HepG2 (cell line): ENCODE measurements around the gene DPEP3. TPM values are rescaled to one million over a fixed set of nuclear protein-coding genes. Genes with fewer than 3 reads are reported as not detected.

Experiments used
- ATAC-seq: fragments of 200-7000 bp; cut with Tn5 transposase; 3 replicates; pipeline ENCODE4 v1.9.1; 2020; ENCODE audit warnings: mild to moderate bottlenecking, moderate library complexity
- BruUV-seq: library from RNA; stranded (reverse); fragments of 400-500 nt; replicated peaks from 2 replicates; lab custom pipeline; 2021; lab: Mats Ljungman, UMichigan
- CTCF ChIA-PET: fragments of 300-600 bp; formaldehyde crosslinking; extraction: SDS; loops from one replicate; lab custom pipeline; 2021; ENCODE audit warnings: low total read pairs, inconsistent platforms, low intra/inter-chr PET ratio; lab: Yijun Ruan, JAX
- POLR2A ChIA-PET: fragments of 350-600 bp; sonication (Branson Sonifier 250); formaldehyde crosslinking; loops from one replicate; lab custom pipeline; 2020; ENCODE audit warnings: antibody characterized with exemption, inconsistent platforms; lab: Yijun Ruan, JAX
- DNase-seq: peaks from one replicate; pipeline ENCODE4 v3.0.0-alpha.2; 2015; ENCODE audit warnings: low spot score
- FAIRE-seq: peaks from 3 replicates; lab custom pipeline; 2011; peaks lifted over from hg19 to GRCh38; lab: Jason Lieb, UNC
- H2AFZ ChIP-seq: one replicate; pipeline ENCODE4 v1.6.1; 2011; ENCODE audit warnings: low read length, inconsistent platforms
- H3K27ac ChIP-seq: fragments of 300-600 bp; 3 replicates; pipeline ENCODE4 v1.8.0; 2011; ENCODE audit warnings: mixed run types, mild to moderate bottlenecking, mixed read lengths, low read length, inconsistent platforms; ENCODE audit not compliant: insufficient read depth; ENCODE audit errors: extremely low read length
- H3K27me3 ChIP-seq, 2 experiments: fragments of 200-600 bp in 1 of 2; 2 replicates in 1 of 2; 3 replicates in 1 of 2; pipeline versions ENCODE4 v1.6.0 to v1.8.0; 2011; ENCODE audit warnings: low read length in 2 of 2, mild to moderate bottlenecking in 2 of 2, moderate library complexity in 2 of 2, inconsistent platforms in 1 of 2; ENCODE audit not compliant: insufficient read depth in 2 of 2, control insufficient read depth in 1 of 2
- H3K36me3 ChIP-seq, 2 experiments: fragments of 200-600 bp in 1 of 2; replicated peaks in 1 of 2; 2 replicates in 1 of 2; 3 replicates in 1 of 2; pipeline versions ENCODE4 v1.5.1 to v1.8.0; 2011; ENCODE audit warnings: low read length in 2 of 2, inconsistent platforms in 1 of 2; ENCODE audit not compliant: insufficient read depth in 2 of 2, control insufficient read depth in 1 of 2
- H3K4me1 ChIP-seq: 2 replicates; pipeline ENCODE4 v1.5.1; 2012; ENCODE audit warnings: low read length, inconsistent platforms; ENCODE audit not compliant: insufficient read depth
- H3K4me2 ChIP-seq: 2 replicates; pipeline ENCODE4 v1.6.0; 2011; ENCODE audit warnings: low read depth, low read length, inconsistent platforms
- H3K4me3 ChIP-seq, 3 experiments: fragments of 200-600 bp in 1 of 3; sonication (generic), shearing (Covaris generic) in 1 of 3; replicated peaks in 1 of 3; 2 replicates each; pipeline ENCODE4 v1.5.1; 2011 to 2016; ENCODE audit warnings: low read length in 3 of 3, inconsistent platforms in 2 of 3, low read depth in 2 of 3, mild to moderate bottlenecking in 2 of 3, control low read depth in 1 of 3, mixed read lengths in 1 of 3; ENCODE audit not compliant: insufficient read depth in 1 of 3
- H3K79me2 ChIP-seq: one replicate; pipeline ENCODE4 v1.6.1; 2011; ENCODE audit warnings: low read length, inconsistent platforms; ENCODE audit not compliant: insufficient read depth
- H3K9ac ChIP-seq: 2 replicates; pipeline ENCODE4 v1.6.0; 2011; ENCODE audit warnings: mild to moderate bottlenecking, low read depth, low read length, inconsistent platforms; ENCODE audit not compliant: insufficient read depth
- H3K9me3 ChIP-seq: 2 replicates; pipeline ENCODE4 v1.5.1; 2012; ENCODE audit warnings: mild to moderate bottlenecking, low read length
- H4K20me1 ChIP-seq: 2 replicates; pipeline ENCODE4 v1.6.0; 2011; ENCODE audit warnings: inconsistent platforms, mild to moderate bottlenecking, low read length, moderate library complexity; ENCODE audit not compliant: insufficient read depth
- ARID2 ChIP-seq: sonication (generic); formaldehyde crosslinking; IDR thresholded peaks from 2 replicates; pipeline ENCODE4 v1.8.1; 2022; ENCODE audit warnings: mild to moderate bottlenecking, missing genetic modification reagents, borderline replicate concordance
- CEBPG ChIP-seq: IDR thresholded peaks from 2 replicates; pipeline ENCODE4 v1.6.1; 2016
- MAZ ChIP-seq, 2 experiments: sonication (generic) in 1 of 2; formaldehyde crosslinking in 1 of 2; IDR thresholded peaks; 2 replicates each; pipeline versions ENCODE4 v1.5.0 to v1.6.1; 2012 to 2020; ENCODE audit warnings: low read depth in 2 of 2, mild to moderate bottlenecking in 2 of 2, borderline replicate concordance in 1 of 2, improper control_type of control experiment in 1 of 2, low read length in 1 of 2, missing genetic modification reagents in 1 of 2, moderate library complexity in 1 of 2
- TBX2 ChIP-seq: sonication (generic); formaldehyde crosslinking; IDR thresholded peaks from 2 replicates; pipeline ENCODE4 v1.5.0; 2020; ENCODE audit warnings: missing genetic modification reagents, mild to moderate bottlenecking, borderline replicate concordance
- TOPORS ChIP-seq: sonication (generic); formaldehyde crosslinking; IDR thresholded peaks from 2 replicates; pipeline ENCODE4 v1.8.0; 2023; ENCODE audit warnings: mild to moderate bottlenecking, missing genetic modification reagents
- ZBTB38 ChIP-seq: sonication (generic); formaldehyde crosslinking; IDR thresholded peaks from 2 replicates; pipeline ENCODE4 v1.5.1; 2020; ENCODE audit warnings: mild to moderate bottlenecking, missing genetic modification reagents
- ZBTB7A ChIP-seq: sonication (generic); formaldehyde crosslinking; IDR thresholded peaks from 2 replicates; pipeline ENCODE4 v1.8.0; 2022; ENCODE audit warnings: mild to moderate bottlenecking, missing genetic modification reagents
- ZNF276 ChIP-seq: sonication (generic); formaldehyde crosslinking; IDR thresholded peaks from 2 replicates; pipeline ENCODE4 v1.4.0; 2020; ENCODE audit warnings: mild to moderate bottlenecking, low read depth, missing genetic modification reagents
- ZNF326 ChIP-seq: sonication (generic); formaldehyde crosslinking; IDR thresholded peaks from 2 replicates; pipeline ENCODE4 v1.4.0; 2020; ENCODE audit warnings: missing genetic modification reagents, borderline replicate concordance
- ZNF563 ChIP-seq: sonication (generic); formaldehyde crosslinking; IDR thresholded peaks from 2 replicates; pipeline ENCODE4 v1.8.0; 2022; ENCODE audit warnings: mild to moderate bottlenecking, moderate library complexity, missing genetic modification reagents
- ZNF883 ChIP-seq: sonication (generic); formaldehyde crosslinking; IDR thresholded peaks from 2 replicates; pipeline ENCODE4 v1.5.1; 2020; ENCODE audit warnings: mild to moderate bottlenecking, missing genetic modification reagents; ENCODE audit errors: not compliant biosample characterization
- ZNF891 ChIP-seq: sonication (generic); formaldehyde crosslinking; IDR thresholded peaks from 2 replicates; pipeline ENCODE4 v1.5.0; 2020; ENCODE audit warnings: mild to moderate bottlenecking, missing genetic modification reagents
- ZSCAN31 ChIP-seq: sonication (generic); formaldehyde crosslinking; IDR thresholded peaks from 2 replicates; pipeline ENCODE4 v1.5.0; 2020; ENCODE audit warnings: low read depth, mild to moderate bottlenecking, missing genetic modification reagents
- WGBS: methylation state at CpG from one replicate; pipeline ENCODE4 v1.1.6; 2017; ENCODE audit warnings: low lambda C conversion rate; 5-methylcytosine and 5-hydroxymethylcytosine counted together
- in situ Hi-C: cut with HindIII; loops from 2 replicates; pipeline ENCODE4 v1.10.0; 2017; ENCODE audit warnings: low pct_unique_long_range_greater_than_20kb; ENCODE audit not compliant: extremely low pct_ligation_motif_present
- intact Hi-C: fragments of 100-400 bp; cut with micrococcal nuclease; formaldehyde crosslinking; loops from one replicate; pipeline ENCODE4 v1.10.0; 2022; ENCODE audit not compliant: unreplicated experiment
- polyA plus RNA-seq, 8 experiments: library from polyadenylated mRNA; depleted of rRNA in 3 of 8; stranded (reverse) in 7 of 8; unstranded in 1 of 8; fragments of >200 nt; fragmentation: Illumina TruSeq in 4 of 8; extraction: Trizol in 4 of 8; gene quantifications; 2 replicates each; pipeline versions ENCODE4 v1.2.1 to v1.2.3, GENCODE V29; 2011 to 2016; ENCODE audit warnings: low read depth in 4 of 8, missing spikeins in 1 of 8, mixed read lengths in 1 of 8; ENCODE audit not compliant: insufficient read depth in 1 of 8
- total RNA-seq, 5 experiments: library from RNA; depleted of rRNA; stranded (reverse); fragments of >200 nt; fragmentation: Illumina TruSeq; extraction: Trizol; gene quantifications; 2 replicates each; pipeline ENCODE4 v1.2.3, GENCODE V29; 2016; ENCODE audit warnings: low read depth in 1 of 5

Gene DPEP3
- total and polyA plus RNA-seq, 2 of the 13 experiments (the other 11 are each of a cell fraction or from before 2014, with no cell fraction given) = not detected

DNA sequence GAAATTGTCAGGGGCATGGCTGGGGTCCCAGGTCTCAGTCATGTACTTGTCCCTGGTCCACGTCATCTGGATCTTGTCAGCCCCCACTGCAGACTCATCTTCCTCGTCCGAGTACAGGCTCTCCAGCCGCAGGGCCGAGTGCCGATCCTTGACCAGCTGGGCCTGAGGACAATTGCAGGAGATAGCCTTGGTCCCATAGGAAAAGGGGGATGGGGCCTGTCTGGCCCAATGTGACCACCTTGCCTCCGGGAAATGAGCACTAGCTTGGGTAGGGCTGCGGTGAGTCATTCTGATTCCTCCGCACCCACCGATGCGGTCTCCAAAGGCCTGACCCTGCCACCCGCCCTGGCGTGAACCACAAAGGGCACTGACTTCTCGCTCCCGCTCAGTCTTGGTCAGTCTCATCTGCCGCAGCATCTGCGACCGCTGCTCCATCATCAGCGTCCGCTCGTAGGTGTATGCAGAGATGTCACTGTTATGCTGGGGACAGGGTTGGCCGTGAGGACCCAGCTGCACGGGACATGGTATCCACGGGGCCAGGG, 34.8 kb downstream of the DPEP3 start:
- in situ Hi-C loops = no loop called here
- DNase-seq (no peak), ATAC-seq (no peak), FAIRE-seq (no peak)
- ChIA-PET CTCF (no interaction called here), POLR2A (interaction anchor here (1.2 to 13.6 kb wide), 5 partner anchors 10 to 383 kb away, joined by 3 to 226 read pairs (median 29); partner anchors contain the start of genes NUTF2 and SLC12A4)
- Histone ChIP-seq H2AFZ (no peak overlapping the region), H3K79me2 (no peaks in the 10 kb centered on the region), H3K9me3 (no peaks in the 10 kb centered on the region), H3K27ac (peak overlapping the region; percentile 85), H3K4me2 (no peak overlapping the region), H3K4me1 (peaks cover 52% of the 10 kb centered on the region), H3K36me3 (peaks cover 47 to 69% of the 10 kb centered on the region in 2 experiments), H3K4me3 (no peak overlapping the region), H3K27me3 (no peaks in the 10 kb centered on the region), H3K9ac (no peak overlapping the region), H4K20me1 (peaks cover 14% of the 10 kb centered on the region; the same call in 1 of the 2 replicates)
- TF ChIP-seq ZNF276 (CRISPR knock-in tag) (no peak), ZBTB38 (CRISPR knock-in tag) (peak; percentile 73; the same call in 1 of the 2 replicates), ZNF326 (CRISPR knock-in tag) (no peak), TOPORS (CRISPR knock-in tag) (0 out of 2 replicates have a peak, but pooled peaks have one; percentile 1), ARID2 (CRISPR knock-in tag) (no peak), ZNF883 (peak; percentile 24), ZBTB7A (CRISPR knock-in tag) (0 out of 2 replicates have a peak, but pooled peaks have one; percentile 24), ZSCAN31 (0 out of 2 replicates have a peak, but pooled peaks have one; percentile 47), ZNF891 (CRISPR knock-in tag) (0 out of 2 replicates have a peak, but pooled peaks have one; percentile 40), MAZ (IDR thresholded peaks at IDR 0.05; ENCODE audit: borderline replicate concordance, low read depth, low read length) (no peak), MAZ (CRISPR knock-in tag; IDR thresholded peaks at IDR 0.05; ENCODE audit: low read depth) (0 out of 2 replicates have a peak, but pooled peaks have one; percentile 22), CEBPG (CRISPR knock-in tag) (no peak), TBX2 (CRISPR knock-in tag) (0 out of 2 replicates have a peak, but pooled peaks have one; percentile 16), ZNF563 (CRISPR knock-in tag) (peak; percentile 44; the same call in 1 of the 2 replicates)
- no TSS peak for BruUV-seq
- intact Hi-C loops = no loop called here
- 98% methylated on average over 22 of the region's 24 CpGs for WGBS
